GM21786 (cell line): Measurements from ENCODE around the gene FBXL14.

Experiments
- ATAC-seq: cut with Tn5 transposase; IDR thresholded peaks from one replicate; pipeline ENCODE4 v1.9.1; 2021; ENCODE audit not compliant: unreplicated experiment

FBXL14 gene

DNA sequence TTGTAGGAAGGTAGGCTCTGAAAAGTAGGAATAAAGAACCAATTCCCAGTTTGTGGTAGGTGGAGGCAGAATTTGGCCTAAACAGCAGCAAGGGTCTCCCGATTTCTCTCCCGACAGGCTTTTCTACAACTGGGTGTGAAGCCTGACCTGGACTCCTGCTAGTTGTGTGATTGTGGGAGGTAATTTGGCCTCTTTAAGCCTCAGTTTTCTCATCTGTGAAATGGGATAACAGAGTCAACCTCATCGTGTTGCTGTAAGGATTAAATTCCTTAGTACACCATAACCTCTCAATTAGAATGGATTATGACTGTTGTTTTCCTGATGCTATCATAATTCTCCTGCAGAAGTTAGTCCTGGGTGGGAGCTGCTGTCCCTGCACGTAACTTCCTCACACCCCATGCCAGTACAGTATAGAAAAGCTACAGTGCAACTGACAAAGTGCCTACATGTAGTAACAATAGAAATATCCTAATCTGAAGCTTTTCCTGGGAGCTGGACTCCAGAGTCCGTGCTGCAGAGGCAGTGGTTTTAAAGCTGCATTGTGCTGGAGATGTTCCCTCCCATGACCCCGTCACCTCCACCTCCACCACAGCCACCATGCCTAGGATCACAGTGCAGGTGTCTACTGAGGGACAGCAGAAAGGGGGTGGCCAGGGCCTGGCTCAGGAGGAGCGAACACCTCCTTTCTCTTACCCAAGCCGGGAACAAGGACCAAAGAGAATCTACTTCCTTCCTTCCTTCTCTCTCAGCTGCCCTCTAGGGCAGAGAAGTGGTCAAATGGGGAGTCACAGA lies 76.5 kb downstream of the FBXL14 start:
- ATAC-seq, result no peak

DNA sequence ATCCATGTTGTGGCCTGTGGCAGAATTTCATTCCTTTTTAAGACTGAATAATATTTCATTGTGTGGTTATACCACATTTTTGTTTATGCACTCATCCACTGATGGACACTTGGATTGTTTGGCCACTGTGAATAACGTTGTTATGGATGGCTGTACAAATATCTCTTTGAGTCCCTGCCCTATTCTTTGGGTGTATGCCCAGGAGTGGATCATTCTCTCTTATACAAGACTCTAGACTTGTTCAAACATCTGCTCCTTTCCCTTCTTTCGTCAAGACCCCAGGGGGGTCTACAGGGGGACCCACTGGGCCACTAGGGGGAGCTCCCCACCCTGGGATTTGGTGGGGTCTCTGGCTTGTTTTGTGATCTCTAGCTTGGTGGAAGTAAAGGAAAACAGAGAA lies 77.4 kb downstream of the FBXL14 start:
- no peak for ATAC-seq
